Sigmoid colon (tissue), 4 donors: ENCODE data around the gene EEPD1.

Experiments used
- CTCF ChIP-seq, 4 experiments: fragments of 450-650 bp in 3 of 4; fragments of 200-600 bp in 1 of 4; IDR thresholded peaks; one replicate each; pipeline ENCODE4 v1.5.1; 2016 to 2019; ENCODE audit warnings: antibody characterized with exemption in 4 of 4, mild to moderate bottlenecking in 3 of 4, moderate library complexity in 2 of 4
- EP300 ChIP-seq, 4 donors: sonication (generic); formaldehyde crosslinking; IDR thresholded peaks; one replicate each; pipeline ENCODE4 v1.6.1; 2017; ENCODE audit warnings: antibody characterized with exemption in 4 of 4
- POLR2A ChIP-seq, 2 donors: fragments of 450-650 bp; IDR thresholded peaks; one replicate each; pipeline ENCODE4 v1.6.1; 2016; ENCODE audit warnings: antibody characterized with exemption in 2 of 2, mild to moderate bottlenecking in 2 of 2, moderate library complexity in 2 of 2

DNA sequence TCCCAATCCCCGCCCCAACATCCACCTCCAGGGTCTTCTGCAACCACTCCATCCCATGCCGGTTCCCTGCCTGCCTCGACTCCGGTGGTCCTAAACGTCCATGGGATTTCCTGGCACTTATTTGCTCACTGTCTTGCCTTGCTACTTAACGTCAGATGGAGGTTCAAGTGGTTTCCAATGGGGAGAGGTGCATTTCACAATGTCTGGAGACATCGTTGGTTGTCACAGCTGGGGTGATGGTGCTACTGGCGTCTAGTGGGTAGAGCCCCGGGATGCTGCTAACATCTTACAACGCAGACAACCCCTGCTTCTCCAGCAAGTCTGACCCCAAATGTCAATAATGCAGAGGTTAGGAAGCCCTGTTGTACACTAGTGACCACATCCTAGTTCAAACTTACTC, 153.7 kb downstream of the EEPD1 start:
- no peak for TF ChIP-seq CTCF (IDR thresholded peaks at IDR 0.05)
- TF ChIP-seq EP300 (IDR thresholded peaks at IDR 0.05): no peak
- no peak for TF ChIP-seq POLR2A (IDR thresholded peaks at IDR 0.05)
